Measurements from ENCODE around the gene SYNPR. TPM values are rescaled to one million over a fixed set of nuclear protein-coding genes. Genes with fewer than 3 reads are reported as not detected.

The SYNPR gene
- total RNA-seq, 1 donor = not detected

GRCh38 chr3:63467392-63467791 is 189.3 kb downstream of the SYNPR start:
- TF ChIP-seq CTCF (IDR thresholded peaks at IDR 0.05; ENCODE audit: insufficient read depth, low read length) = no peak
- H3K4me3 ChIP-seq (ENCODE audit: low read depth, low read length) = no peak overlapping the region
- no peak for DNase-seq (ENCODE audit: low read depth)

GRCh38 chr3:63470745-63471144 is 192.6 kb downstream of the SYNPR start:
- no peak for DNase-seq (ENCODE audit: low read depth)
- no peak for TF ChIP-seq CTCF (IDR thresholded peaks at IDR 0.05; ENCODE audit: insufficient read depth, low read length)
- H3K4me3 ChIP-seq (ENCODE audit: low read depth, low read length) = no peak overlapping the region

DNA sequence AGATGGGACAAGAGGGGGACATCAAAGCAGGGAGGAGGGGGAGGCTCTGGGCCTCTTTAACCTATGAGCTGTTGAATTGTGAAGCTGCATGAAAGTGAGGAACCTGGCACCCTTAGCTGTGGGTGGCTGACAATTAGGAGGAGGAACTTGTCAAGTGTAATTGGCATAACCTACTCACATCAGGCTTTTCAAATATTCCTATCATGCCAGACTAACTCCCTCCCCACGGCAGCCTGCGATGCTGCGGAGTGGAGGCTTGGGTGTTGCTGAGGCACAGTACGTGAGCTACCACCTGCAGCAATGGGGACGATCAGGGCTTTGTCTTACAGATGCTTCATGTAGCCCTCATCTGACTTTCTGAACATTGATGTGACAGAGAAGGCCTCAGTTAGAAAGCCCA is 193.7 kb downstream of the SYNPR start:
- H3K4me3 ChIP-seq (ENCODE audit: low read depth, low read length) = no peak overlapping the region
- no peak for DNase-seq (ENCODE audit: low read depth)
- no peak for TF ChIP-seq CTCF (IDR thresholded peaks at IDR 0.05; ENCODE audit: insufficient read depth, low read length)

DNA sequence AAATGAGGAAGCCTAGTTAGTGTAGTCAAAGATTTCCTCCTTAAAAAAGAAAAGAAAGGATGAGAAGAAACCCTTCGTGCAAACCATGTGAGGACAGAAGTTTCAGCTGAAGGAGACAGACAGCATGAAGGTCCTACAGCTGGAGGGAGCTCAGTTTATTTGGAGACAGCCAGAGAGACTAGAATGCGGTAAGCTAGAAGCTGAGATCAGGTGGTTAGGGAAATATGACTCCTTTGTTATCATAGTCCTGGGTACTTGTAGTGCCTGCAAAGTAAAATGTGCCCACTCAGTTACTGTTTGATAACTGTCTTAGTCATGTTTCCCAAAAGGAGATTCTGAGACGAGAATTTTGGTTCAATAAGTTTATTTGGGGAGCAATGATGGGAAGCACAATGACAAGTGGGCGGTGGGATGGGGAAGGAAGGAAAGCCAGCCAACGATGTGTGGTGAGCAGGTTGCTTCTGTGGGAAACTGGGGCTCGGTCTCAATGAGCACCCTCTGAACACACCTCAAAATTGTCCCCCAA is 195.6 kb downstream of the SYNPR start:
- DNase-seq (ENCODE audit: low read depth) = no peak
- no peak overlapping the region for H3K4me3 ChIP-seq (ENCODE audit: low read depth, low read length)
- TF ChIP-seq CTCF (IDR thresholded peaks at IDR 0.05; ENCODE audit: insufficient read depth, low read length) = no peak

DNA sequence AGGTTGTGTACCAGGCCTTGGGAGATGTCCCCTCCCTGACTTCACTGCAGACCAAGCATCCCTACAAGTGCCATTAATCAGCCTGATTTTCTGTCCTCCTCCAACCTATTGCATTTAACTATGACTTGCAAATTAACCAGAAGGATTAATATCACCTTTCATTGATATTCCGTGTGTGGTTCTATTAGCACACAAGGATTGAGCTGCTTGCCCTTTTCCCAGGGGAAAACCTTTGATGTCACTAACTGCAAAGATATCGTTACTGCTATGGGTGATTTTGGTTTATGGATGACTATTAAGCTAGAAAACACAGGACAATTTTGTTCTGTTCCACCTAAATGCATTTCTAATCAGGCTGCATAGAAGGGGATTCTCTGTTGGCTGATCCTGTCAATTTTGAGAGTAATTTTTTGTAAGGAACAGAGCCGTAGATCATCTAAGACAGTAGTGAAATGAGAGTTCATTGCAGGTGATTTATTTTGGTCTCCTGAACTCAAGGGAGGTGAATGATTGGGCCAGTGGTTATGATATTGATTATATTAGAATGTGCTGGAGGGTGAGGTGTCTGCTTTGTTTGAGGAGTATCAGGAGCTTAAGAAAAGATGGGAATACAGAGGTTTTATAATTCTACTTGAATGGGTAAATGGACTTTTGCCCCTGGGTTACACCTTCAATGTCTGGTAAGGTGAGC is 196.9 kb downstream of the SYNPR start:
- TF ChIP-seq CTCF (IDR thresholded peaks at IDR 0.05; ENCODE audit: insufficient read depth, low read length) = no peak
- DNase-seq (ENCODE audit: low read depth) = no peak
- H3K4me3 ChIP-seq (ENCODE audit: low read depth, low read length) = no peak overlapping the region

DNA sequence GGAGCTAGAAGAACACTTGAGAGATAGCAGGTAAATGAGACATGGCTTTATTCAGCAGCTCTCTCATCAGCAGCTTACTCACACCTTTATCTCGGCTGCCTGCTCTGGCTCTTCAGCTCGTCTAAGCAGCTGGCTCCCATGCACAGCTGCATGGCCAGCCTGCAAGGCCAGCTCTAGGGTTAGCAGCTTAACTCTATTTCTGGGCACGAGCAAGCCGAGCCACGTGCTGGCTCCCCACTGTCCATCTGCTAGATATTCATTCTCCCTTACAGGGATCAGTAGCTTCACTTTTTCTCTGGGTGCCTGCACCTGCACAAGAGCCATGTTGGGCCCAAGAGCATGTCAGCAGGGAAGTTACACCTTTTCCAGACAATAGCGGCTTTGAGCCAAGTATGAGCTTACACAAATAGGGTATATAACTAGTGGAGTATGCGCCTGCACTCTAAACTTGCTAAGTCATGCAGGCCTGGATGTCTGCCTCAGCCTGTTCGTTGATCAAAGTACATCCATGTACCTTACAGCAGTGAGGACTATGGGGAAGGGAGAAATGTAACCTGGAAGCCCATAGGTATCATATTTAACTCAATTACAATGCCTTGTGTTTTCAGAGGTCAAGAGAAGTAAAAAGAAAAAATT is 199.5 kb downstream of the SYNPR start:
- DNase-seq (ENCODE audit: low read depth) = no peak
- H3K4me3 ChIP-seq (ENCODE audit: low read depth, low read length) = no peak overlapping the region
- no peak for TF ChIP-seq CTCF (IDR thresholded peaks at IDR 0.05; ENCODE audit: insufficient read depth, low read length)
